ENCODE data around the gene MYPN.

Gene MYPN

GRCh38 chr10:68218786-68219185 is 109.5 kb downstream of the MYPN start:
- Histone ChIP-seq H3K27ac (no peak overlapping the region), H3K4me3 (ENCODE audit: low read depth, low read length) (no peak overlapping the region), H3K27me3 (ENCODE audit: insufficient read depth, low read depth, severe bottlenecking) (no peaks in the 10 kb centered on the region), H3K9me3 (ENCODE audit: severe bottlenecking) (no peaks in the 10 kb centered on the region), H3K36me3 (no peaks in the 10 kb centered on the region)
- no peak for DNase-seq
- no peak for TF ChIP-seq CTCF (IDR thresholded peaks at IDR 0.05; ENCODE audit: low read depth, low read length)

GRCh38 chr10:68221196-68221595 is 111.9 kb downstream of the MYPN start:
- Histone ChIP-seq H3K4me3 (ENCODE audit: low read depth, low read length) (no peak overlapping the region), H3K27ac (no peak overlapping the region), H3K27me3 (ENCODE audit: insufficient read depth, low read depth, severe bottlenecking) (no peaks in the 10 kb centered on the region), H3K36me3 (no peaks in the 10 kb centered on the region), H3K9me3 (ENCODE audit: severe bottlenecking) (no peaks in the 10 kb centered on the region)
- TF ChIP-seq CTCF (IDR thresholded peaks at IDR 0.05; ENCODE audit: low read depth, low read length), result no peak
- DNase-seq, result no peak

- TF ChIP-seq CTCF (IDR thresholded peaks at IDR 0.05; ENCODE audit: low read depth, low read length), result no peak
- Histone ChIP-seq H3K4me3 (ENCODE audit: low read depth, low read length) (no peak overlapping the region), H3K9me3 (ENCODE audit: severe bottlenecking) (no peaks in the 10 kb centered on the region), H3K27me3 (ENCODE audit: insufficient read depth, low read depth, severe bottlenecking) (no peaks in the 10 kb centered on the region), H3K36me3 (no peaks in the 10 kb centered on the region), H3K27ac (no peak overlapping the region)
- no peak for DNase-seq
These were observed 113.1 kb downstream of the MYPN start for GRCh38 chr10:68222391-68222790.

- Histone ChIP-seq H3K27me3 (ENCODE audit: insufficient read depth, low read depth, severe bottlenecking) (no peaks in the 10 kb centered on the region), H3K4me3 (ENCODE audit: low read depth, low read length) (no peak overlapping the region), H3K27ac (no peak overlapping the region), H3K36me3 (no peaks in the 10 kb centered on the region), H3K9me3 (ENCODE audit: severe bottlenecking) (no peaks in the 10 kb centered on the region)
- DNase-seq, result peak; percentile 55
- peak; percentile 56 for TF ChIP-seq CTCF (IDR thresholded peaks at IDR 0.05; ENCODE audit: low read depth, low read length)
These were observed 114.4 kb downstream of the MYPN start for GRCh38 chr10:68223535-68224165.

- no peaks in the 10 kb centered on the region for H3K9me3 ChIP-seq (ENCODE audit: severe bottlenecking)
- H3K36me3 ChIP-seq, result 0 out of 2 replicates have a peak, but pooled peaks cover 1% of the 10 kb centered on the region
- no peak for DNase-seq
- no peak for TF ChIP-seq CTCF (IDR thresholded peaks at IDR 0.05; ENCODE audit: low read depth, low read length)
- no peak overlapping the region for H3K4me3 ChIP-seq (ENCODE audit: low read depth, low read length)
- H3K27me3 ChIP-seq (ENCODE audit: insufficient read depth, low read depth, severe bottlenecking), result no peaks in the 10 kb centered on the region
- H3K27ac ChIP-seq, result no peak overlapping the region
These were observed 115.5 kb downstream of the MYPN start for GRCh38 chr10:68224810-68225209.

GRCh38 chr10:68230268-68230667 is 121.0 kb downstream of the MYPN start:
- H3K4me3 ChIP-seq (ENCODE audit: low read depth, low read length), result peak overlapping the region; percentile 72
- H3K9me3 ChIP-seq (ENCODE audit: severe bottlenecking), result no peaks in the 10 kb centered on the region
- H3K36me3 ChIP-seq, result peaks cover 11% of the 10 kb centered on the region
- H3K27ac ChIP-seq, result peak overlapping the region; percentile 98
- no peak for DNase-seq
- no peaks in the 10 kb centered on the region for H3K27me3 ChIP-seq (ENCODE audit: insufficient read depth, low read depth, severe bottlenecking)
- no peak for TF ChIP-seq CTCF (IDR thresholded peaks at IDR 0.05; ENCODE audit: low read depth, low read length)
